Measurements from ENCODE around the gene SIPA1L2.

The SIPA1L2 gene

GRCh38 chr1:232630047-232630893 lies at the start of gene SIPA1L2:
SIPA1L2 (minus strand) TSS chr1:232630133; CDS start chr1:232515339, 114,794 bp downstream.
- H3K9ac ChIP-seq: peak within 1 kb of the TSS; percentile 63
- no peaks in the 10 kb centered on the region for H3K36me3 ChIP-seq
- H3K27ac ChIP-seq: no peak within 1 kb of the TSS
- peak within 1 kb of the TSS; percentile 99 for H3K4me2 ChIP-seq
- H3K27me3 ChIP-seq: peaks cover 24% of the 10 kb centered on the region
- peaks cover 9% of the 10 kb centered on the region for H4K20me1 ChIP-seq
- H3K4me1 ChIP-seq: peaks cover 27% of the 10 kb centered on the region
- no peak for TF ChIP-seq Cebpa-rat (IDR thresholded peaks at IDR 0.05)
- H3K9me3 ChIP-seq: no peaks in the 10 kb centered on the region
- H3K4me3 ChIP-seq: peak within 1 kb of the TSS; percentile 82

- Histone ChIP-seq H3K4me2 (no peak overlapping the region), H3K9ac (no peak overlapping the region), H3K4me1 (peaks cover 15% of the 10 kb centered on the region), H3K9me3 (peaks cover 36% of the 10 kb centered on the region), H3K27me3 (no peaks in the 10 kb centered on the region), H3K27ac (no peak overlapping the region), H3K4me3 (no peak overlapping the region), H4K20me1 (no peaks in the 10 kb centered on the region), H3K36me3 (no peaks in the 10 kb centered on the region)
- TF ChIP-seq Cebpa-rat (IDR thresholded peaks at IDR 0.05): no peak
Observed at GRCh38 chr1:232678185-232678886, 48.4 kb upstream of the SIPA1L2 start.

GRCh38 chr1:232676307-232676706 lies 46.4 kb upstream of the SIPA1L2 start:
- no peak for TF ChIP-seq Cebpa-rat (IDR thresholded peaks at IDR 0.05)
- Histone ChIP-seq H3K36me3 (no peaks in the 10 kb centered on the region), H4K20me1 (no peaks in the 10 kb centered on the region), H3K4me3 (no peak overlapping the region), H3K9ac (no peak overlapping the region), H3K27ac (no peak overlapping the region), H3K27me3 (no peaks in the 10 kb centered on the region), H3K4me1 (peaks cover 18% of the 10 kb centered on the region), H3K4me2 (no peak overlapping the region), H3K9me3 (peaks cover 41% of the 10 kb centered on the region)

- H3K9ac ChIP-seq: no peak overlapping the region
- H3K36me3 ChIP-seq: no peaks in the 10 kb centered on the region
- TF ChIP-seq Cebpa-rat (IDR thresholded peaks at IDR 0.05): no peak
- peaks cover 37% of the 10 kb centered on the region for H3K9me3 ChIP-seq
- H4K20me1 ChIP-seq: no peaks in the 10 kb centered on the region
- H3K4me3 ChIP-seq: no peak overlapping the region
- H3K27me3 ChIP-seq: no peaks in the 10 kb centered on the region
- H3K27ac ChIP-seq: no peak overlapping the region
- H3K4me1 ChIP-seq: peaks cover 18% of the 10 kb centered on the region
- H3K4me2 ChIP-seq: no peak overlapping the region
Observed at GRCh38 chr1:232675898-232676297, 46.0 kb upstream of the SIPA1L2 start.

GRCh38 chr1:232675260-232675659 lies 45.3 kb upstream of the SIPA1L2 start:
- Histone ChIP-seq H4K20me1 (no peaks in the 10 kb centered on the region), H3K9ac (no peak overlapping the region), H3K4me1 (peaks cover 18% of the 10 kb centered on the region), H3K4me2 (no peak overlapping the region), H3K27me3 (no peaks in the 10 kb centered on the region), H3K36me3 (no peaks in the 10 kb centered on the region), H3K4me3 (no peak overlapping the region), H3K27ac (no peak overlapping the region), H3K9me3 (peaks cover 34% of the 10 kb centered on the region)
- TF ChIP-seq Cebpa-rat (IDR thresholded peaks at IDR 0.05): no peak

- Histone ChIP-seq H3K27ac (no peak overlapping the region), H3K4me3 (no peak overlapping the region), H3K36me3 (no peaks in the 10 kb centered on the region), H3K4me1 (peaks cover 23% of the 10 kb centered on the region), H3K4me2 (peak overlapping the region; percentile 25), H3K9ac (no peak overlapping the region), H3K27me3 (no peaks in the 10 kb centered on the region), H3K9me3 (peaks cover 21% of the 10 kb centered on the region), H4K20me1 (no peaks in the 10 kb centered on the region)
- TF ChIP-seq Cebpa-rat (IDR thresholded peaks at IDR 0.05): no peak
Observed at GRCh38 chr1:232673256-232673655, 43.3 kb upstream of the SIPA1L2 start.

GRCh38 chr1:232669981-232670747 lies 40.2 kb upstream of the SIPA1L2 start:
- Histone ChIP-seq H3K36me3 (no peaks in the 10 kb centered on the region), H3K4me3 (no peak overlapping the region), H3K9me3 (peaks cover 12% of the 10 kb centered on the region), H4K20me1 (no peaks in the 10 kb centered on the region), H3K4me2 (no peak overlapping the region), H3K27ac (no peak overlapping the region), H3K9ac (no peak overlapping the region), H3K4me1 (peaks cover 32% of the 10 kb centered on the region), H3K27me3 (no peaks in the 10 kb centered on the region)
- TF ChIP-seq Cebpa-rat (IDR thresholded peaks at IDR 0.05): no peak

GRCh38 chr1:232667778-232668165 lies 37.8 kb upstream of the SIPA1L2 start:
- Histone ChIP-seq H3K27me3 (no peaks in the 10 kb centered on the region), H3K9ac (no peak overlapping the region; the same call in 1 of the 2 replicates), H3K4me2 (peak overlapping the region; percentile 73), H3K36me3 (no peaks in the 10 kb centered on the region), H3K4me1 (peaks cover 25% of the 10 kb centered on the region), H3K4me3 (no peak overlapping the region), H3K27ac (peak overlapping the region; percentile 70), H4K20me1 (no peaks in the 10 kb centered on the region), H3K9me3 (peaks cover 3% of the 10 kb centered on the region; the same call in 1 of the 2 replicates)
- TF ChIP-seq Cebpa-rat (IDR thresholded peaks at IDR 0.05): no peak

GRCh38 chr1:232667094-232667777 lies 37.3 kb upstream of the SIPA1L2 start:
- Histone ChIP-seq H3K27ac (peak overlapping the region; percentile 70), H3K27me3 (no peaks in the 10 kb centered on the region)

More at GRCh38 chr1:232667094-232667777, 37.3 kb upstream of the SIPA1L2 start:
- no peaks in the 10 kb centered on the region for H4K20me1 ChIP-seq
- no peak for TF ChIP-seq Cebpa-rat (IDR thresholded peaks at IDR 0.05)
- H3K36me3 ChIP-seq: no peaks in the 10 kb centered on the region
- H3K9ac ChIP-seq: no peak overlapping the region; the same call in 1 of the 2 replicates
- H3K9me3 ChIP-seq: no peaks in the 10 kb centered on the region
- peaks cover 21% of the 10 kb centered on the region for H3K4me1 ChIP-seq
- H3K4me3 ChIP-seq: no peak overlapping the region
- peak overlapping the region; percentile 73 for H3K4me2 ChIP-seq

Data from BLaER1 (cell line).